Activated CD4-positive, CD25-positive, alpha-beta regulatory T cell treated with anti-CD3 and anti-CD28 coated beads, Interleukin-2, amount 50 U/mL, for 72 hours (primary cell): ENCODE measurements around the gene NSUN3.
"Not testable (repeated sequence)": the region's sequence is repeated elsewhere in the genome, so short reads cannot be mapped to it uniquely, and the experiment has no call there.

Experiments
- DNase-seq: peaks from one replicate; pipeline ENCODE4 v3.0.0; 2021

NSUN3 gene

GRCh38 chr3:94069194-94069813 is 6.4 kb downstream of the NSUN3 start:
- DNase-seq: no peak

GRCh38 chr3:94070341-94070911 is 7.6 kb downstream of the NSUN3 start:
- DNase-seq: no peak

- no peak for DNase-seq
Observed at GRCh38 chr3:94071713-94072284, 8.9 kb downstream of the NSUN3 start.

GRCh38 chr3:94076055-94076454 is 13.2 kb downstream of the NSUN3 start:
- DNase-seq: no peak

GRCh38 chr3:94080552-94080951 is 17.7 kb downstream of the NSUN3 start:
- DNase-seq: not testable (repeated sequence)

- no peak for DNase-seq
Observed at GRCh38 chr3:94081884-94082283, 19.0 kb downstream of the NSUN3 start.

GRCh38 chr3:94082391-94082937 is 19.6 kb downstream of the NSUN3 start:
- DNase-seq: no peak

GRCh38 chr3:94083261-94083660 is 20.4 kb downstream of the NSUN3 start:
- no peak for DNase-seq

- DNase-seq: no peak
Observed at GRCh38 chr3:94089126-94089525, 26.3 kb downstream of the NSUN3 start.

GRCh38 chr3:94092086-94092485 is 29.2 kb downstream of the NSUN3 start:
- DNase-seq: no peak

- DNase-seq: no peak
Observed at GRCh38 chr3:94093151-94093550, 30.3 kb downstream of the NSUN3 start.

GRCh38 chr3:94095111-94095510 is 32.2 kb downstream of the NSUN3 start:
- DNase-seq: no peak

GRCh38 chr3:94098452-94098851 is 35.6 kb downstream of the NSUN3 start:
- DNase-seq: no peak

- DNase-seq: no peak
Observed at GRCh38 chr3:94099311-94099710, 36.5 kb downstream of the NSUN3 start.

GRCh38 chr3:94101860-94102259 is 39.0 kb downstream of the NSUN3 start:
- DNase-seq: no peak

- DNase-seq: no peak
Observed at GRCh38 chr3:94106268-94106667, 43.4 kb downstream of the NSUN3 start.

- not testable (repeated sequence) for DNase-seq
Observed at GRCh38 chr3:94110232-94110631, 47.4 kb downstream of the NSUN3 start.

GRCh38 chr3:94110854-94111253 is 48.0 kb downstream of the NSUN3 start:
- no peak for DNase-seq

- no peak for DNase-seq
Observed at GRCh38 chr3:94114666-94115065, 51.8 kb downstream of the NSUN3 start.

- no peak for DNase-seq
Observed at GRCh38 chr3:94115482-94115881, 52.6 kb downstream of the NSUN3 start.

- no peak for DNase-seq
Observed at GRCh38 chr3:94117729-94118128, 54.9 kb downstream of the NSUN3 start.

GRCh38 chr3:94118390-94118789 is 55.5 kb downstream of the NSUN3 start:
- DNase-seq: no peak

GRCh38 chr3:94121161-94121560 is 58.3 kb downstream of the NSUN3 start:
- no peak for DNase-seq

GRCh38 chr3:94127115-94127514 is 64.3 kb downstream of the NSUN3 start:
- no peak for DNase-seq

GRCh38 chr3:94130690-94131089 is 67.8 kb downstream of the NSUN3 start:
- no peak for DNase-seq
